Neuronal stem cell (in vitro differentiated cells): ENCODE data around the gene IL21R.

ENCODE experiments used
- DNase-seq: peaks from one replicate; pipeline ENCODE4 v3.0.0-alpha.2; 2013; ENCODE audit warnings: low spot score
- H2AFZ ChIP-seq: one replicate; pipeline ENCODE4 v1.6.1; 2013; ENCODE audit warnings: mild to moderate bottlenecking, low read length, inconsistent platforms
- H2AK5ac ChIP-seq: 2 replicates; pipeline ENCODE4 v1.6.1; 2013; ENCODE audit warnings: low read depth, mild to moderate bottlenecking, inconsistent platforms, low read length, moderate library complexity, mixed read lengths
- H2BK120ac ChIP-seq: 2 replicates; pipeline ENCODE4 v1.6.1; 2013; ENCODE audit warnings: low read depth, mild to moderate bottlenecking, inconsistent platforms, low read length, moderate library complexity, mixed read lengths
- H2BK12ac ChIP-seq: one replicate; pipeline ENCODE4 v1.6.1; 2013; ENCODE audit warnings: low read length, inconsistent platforms
- H2BK15ac ChIP-seq: 2 replicates; pipeline ENCODE4 v1.6.1; 2013; ENCODE audit warnings: mild to moderate bottlenecking, low read length, inconsistent platforms, mixed read lengths
- H2BK5ac ChIP-seq: one replicate; pipeline ENCODE4 v1.6.1; 2013; ENCODE audit warnings: inconsistent platforms, mild to moderate bottlenecking, low read length, moderate library complexity
- H3K14ac ChIP-seq: one replicate; pipeline ENCODE4 v1.6.1; 2013; ENCODE audit warnings: low read length, inconsistent platforms
- H3K18ac ChIP-seq: 2 replicates; pipeline ENCODE4 v1.6.1; 2013; ENCODE audit warnings: low read length, inconsistent platforms
- H3K23ac ChIP-seq: 2 replicates; pipeline ENCODE4 v1.6.1; 2013; ENCODE audit warnings: low read depth, mild to moderate bottlenecking, mixed read lengths, low read length, inconsistent platforms; ENCODE audit not compliant: poor library complexity
- H3K27ac ChIP-seq: replicated peaks from 3 replicates; pipeline ENCODE4 v1.5.1; 2013; ENCODE audit warnings: low read length, inconsistent platforms
- H3K27me3 ChIP-seq, 3 experiments: 2 replicates each; pipeline ENCODE4 v1.6.1; 2013; ENCODE audit warnings: low read length in 3 of 3, mild to moderate bottlenecking in 2 of 3, inconsistent platforms in 1 of 3, low read depth in 1 of 3, mixed read lengths in 1 of 3, moderate library complexity in 1 of 3; ENCODE audit not compliant: control insufficient read depth in 3 of 3, insufficient read depth in 3 of 3
- H3K36me3 ChIP-seq, 2 donors: replicated peaks in 1 of 2; 2 replicates each; pipeline ENCODE4 v1.6.1; 2013; ENCODE audit warnings: low read length in 2 of 2; ENCODE audit not compliant: control insufficient read depth in 2 of 2, insufficient read depth in 2 of 2
- H3K4ac ChIP-seq: 2 replicates; pipeline ENCODE4 v1.6.1; 2013; ENCODE audit warnings: inconsistent platforms, mild to moderate bottlenecking, low read length, moderate library complexity
- H3K4me1 ChIP-seq, 2 donors: 1 replicate in 1 of 2; 2 replicates in 1 of 2; pipeline ENCODE4 v1.6.1; 2013; ENCODE audit warnings: low read length in 2 of 2, low read depth in 1 of 2; ENCODE audit not compliant: control insufficient read depth in 2 of 2, insufficient read depth in 1 of 2
- H3K4me2 ChIP-seq: one replicate; pipeline ENCODE4 v1.6.1; 2013; ENCODE audit warnings: mild to moderate bottlenecking, low read length, inconsistent platforms; ENCODE audit not compliant: insufficient read depth, poor library complexity, severe bottlenecking
- H3K4me3 ChIP-seq, 2 donors: 2 replicates each; pipeline ENCODE4 v1.5.1; 2013; ENCODE audit warnings: low read length in 2 of 2, mild to moderate bottlenecking in 2 of 2, inconsistent platforms in 1 of 2, moderate library complexity in 1 of 2
- H3K79me1 ChIP-seq: one replicate; pipeline ENCODE4 v1.6.1; 2013; ENCODE audit warnings: low read depth, mild to moderate bottlenecking, inconsistent platforms, low read length, moderate library complexity
- H3K9ac ChIP-seq: one replicate; pipeline ENCODE4 v1.6.1; 2013; ENCODE audit warnings: mild to moderate bottlenecking, low read depth, low read length, inconsistent platforms; ENCODE audit not compliant: poor library complexity
- H3K9me3 ChIP-seq, 2 donors: replicated peaks in 1 of 2; 2 replicates each; pipeline versions ENCODE3 to v1.6.1; 2013; ENCODE audit warnings: low read length in 2 of 2, mild to moderate bottlenecking in 2 of 2, inconsistent platforms in 1 of 2, low read depth in 1 of 2, mixed read lengths in 1 of 2, moderate library complexity in 1 of 2; ENCODE audit not compliant: control insufficient read depth in 2 of 2, insufficient read depth in 1 of 2
- H4K8ac ChIP-seq: one replicate; pipeline ENCODE4 v1.6.1; 2013; ENCODE audit warnings: low read depth, mild to moderate bottlenecking, inconsistent platforms, low read length, moderate library complexity
- H4K91ac ChIP-seq: one replicate; pipeline ENCODE4 v1.6.1; 2013; ENCODE audit warnings: low read length, low read depth, mild to moderate bottlenecking, inconsistent platforms; ENCODE audit not compliant: poor library complexity
- WGBS, 2 donors: extraction: QIAGEN DNeasy Blood & Tissue Kit; methylation state at CpG; one replicate each; pipeline ENCODE4 v1.1.7; 2013; ENCODE audit warnings: missing lambda C conversion rate in 2 of 2, mixed read lengths in 1 of 2; ENCODE audit not compliant: insufficient read length in 2 of 2, insufficient replicate concordance in 1 of 2; ENCODE audit errors: extremely low coverage in 2 of 2; 5-methylcytosine and 5-hydroxymethylcytosine counted together

The IL21R gene

DNA sequence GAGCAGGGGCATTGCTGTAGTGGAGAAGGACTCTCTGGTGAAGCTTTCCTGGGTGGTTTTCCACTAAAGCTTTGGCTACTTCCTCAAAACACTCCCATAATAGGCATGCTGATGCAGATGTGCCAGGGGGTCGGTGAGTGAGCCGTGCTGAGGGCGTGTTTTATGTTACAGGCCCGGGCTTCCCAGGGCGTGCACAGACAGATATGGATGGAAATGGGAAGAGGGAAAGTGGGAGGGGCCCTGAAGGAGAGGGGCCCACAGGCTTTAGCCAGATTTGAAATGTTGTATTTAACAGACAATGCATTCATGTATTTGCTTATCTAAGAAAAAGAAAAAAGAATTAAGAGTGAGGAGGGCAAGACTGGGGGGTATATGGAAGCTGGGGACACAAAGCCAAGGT, 56.3 kb downstream of the IL21R start:
- H3K27ac ChIP-seq: no peak overlapping the region
- H4K8ac ChIP-seq: no peak overlapping the region
- H3K9me3 ChIP-seq: no peaks in the 10 kb centered on the region
- H3K36me3 ChIP-seq: peaks cover 31 to 47% of the 10 kb centered on the region in 2 donors
- no peak overlapping the region for H2BK15ac ChIP-seq
- no peaks in the 10 kb centered on the region for H3K79me1 ChIP-seq
- H3K18ac ChIP-seq: no peak overlapping the region
- no peaks in the 10 kb centered on the region for H3K4me1 ChIP-seq
- WGBS, 2 donors: no CpG with 5 or more reads among the region's 5 CpGs
- H3K4me3 ChIP-seq: no peak overlapping the region
- H4K91ac ChIP-seq: no peak overlapping the region
- no peak overlapping the region for H3K4ac ChIP-seq
- H2AK5ac ChIP-seq: no peak overlapping the region
- H3K23ac ChIP-seq: no peak overlapping the region
- no peak overlapping the region for H2BK12ac ChIP-seq
- H2AFZ ChIP-seq: no peak overlapping the region
- no peak overlapping the region for H3K14ac ChIP-seq
- no peak overlapping the region for H2BK120ac ChIP-seq
- no peak overlapping the region for H3K9ac ChIP-seq
- H2BK5ac ChIP-seq: peak overlapping the region; percentile 59
- H3K4me2 ChIP-seq: no peak overlapping the region
- DNase-seq: no peak
- no peaks in the 10 kb centered on the region for H3K27me3 ChIP-seq

DNA sequence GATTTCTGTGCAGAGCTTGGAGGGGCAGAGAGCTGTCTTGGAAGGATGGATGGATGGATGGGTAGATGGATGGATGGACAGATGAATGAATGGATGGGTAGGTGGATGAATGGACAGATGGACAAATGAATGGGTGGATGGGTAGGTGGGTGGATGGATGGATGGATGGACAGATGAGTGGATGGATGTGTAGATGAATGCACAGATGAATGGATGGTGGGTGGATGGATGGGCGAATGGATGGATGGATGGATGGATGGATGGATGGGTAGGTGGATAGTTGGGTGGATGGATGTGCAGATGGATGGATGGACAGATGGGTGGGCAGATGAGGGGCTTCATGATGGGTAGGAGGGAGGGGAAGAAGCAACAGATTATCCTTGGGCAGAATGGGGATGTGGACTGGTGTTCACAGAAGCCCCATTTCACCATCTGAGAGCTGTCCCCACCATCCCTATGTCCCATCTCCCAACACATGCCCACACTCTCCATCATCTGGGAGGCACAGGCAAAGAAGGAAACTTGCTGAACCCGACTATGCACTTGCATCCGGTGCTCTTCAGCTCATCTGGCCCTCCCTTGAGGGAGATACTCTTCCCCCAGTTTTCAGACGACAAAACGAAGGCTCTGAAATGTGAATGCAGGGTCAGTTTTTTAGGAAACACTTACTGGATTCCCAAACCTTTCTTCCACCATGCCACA, 57.2 kb downstream of the IL21R start:
- H3K4me3 ChIP-seq: peak overlapping the region in 1 of 2 donors; percentile 20
- H3K18ac ChIP-seq: no peak overlapping the region
- H2BK120ac ChIP-seq: no peak overlapping the region
- no peaks in the 10 kb centered on the region for H3K9me3 ChIP-seq
- H3K9ac ChIP-seq: no peak overlapping the region
- no peak overlapping the region for H4K8ac ChIP-seq
- peaks cover 38 to 56% of the 10 kb centered on the region in 2 donors for H3K36me3 ChIP-seq
- H3K27me3 ChIP-seq: no peaks in the 10 kb centered on the region
- DNase-seq: no peak
- no peak overlapping the region for H3K27ac ChIP-seq
- H4K91ac ChIP-seq: no peak overlapping the region
- no peak overlapping the region for H3K14ac ChIP-seq
- no peaks in the 10 kb centered on the region for H3K4me1 ChIP-seq
- no peak overlapping the region for H2BK15ac ChIP-seq
- no peak overlapping the region for H3K4me2 ChIP-seq
- no peaks in the 10 kb centered on the region for H3K79me1 ChIP-seq
- H3K23ac ChIP-seq: no peak overlapping the region
- no peak overlapping the region for H2AK5ac ChIP-seq
- H3K4ac ChIP-seq: no peak overlapping the region
- no peak overlapping the region for H2BK5ac ChIP-seq
- no CpG with 5 or more reads among the region's 5 CpGs for WGBS, 2 donors
- H2BK12ac ChIP-seq: no peak overlapping the region
- H2AFZ ChIP-seq: no peak overlapping the region

DNA sequence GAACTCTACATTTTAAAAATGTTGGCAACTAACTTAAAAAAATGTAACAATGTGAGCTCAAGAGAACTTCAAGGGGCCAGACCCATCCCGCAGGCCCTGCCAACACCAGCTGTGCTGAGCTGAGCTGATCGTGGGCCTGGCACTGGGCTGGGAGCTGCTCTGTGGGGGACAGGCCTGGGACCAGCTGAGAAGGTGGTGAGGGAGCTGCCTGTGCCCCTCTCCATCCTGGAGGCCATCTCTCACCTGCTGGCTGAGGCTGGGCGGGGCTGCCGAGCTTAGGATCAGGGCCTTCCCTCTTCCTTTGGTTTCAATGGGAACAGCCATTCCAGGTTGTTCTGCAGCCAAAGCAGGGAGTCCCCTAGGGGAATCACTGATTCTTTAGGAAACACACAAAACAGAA, 58.2 kb downstream of the IL21R start:
- H3K4me2 ChIP-seq: no peak overlapping the region
- no peak overlapping the region for H3K23ac ChIP-seq
- H2BK12ac ChIP-seq: no peak overlapping the region
- H3K9me3 ChIP-seq: no peaks in the 10 kb centered on the region
- no peak overlapping the region for H3K27ac ChIP-seq
- no peak overlapping the region for H4K8ac ChIP-seq
- WGBS, 2 donors: no CpG with 5 or more reads among the region's 4 CpGs
- no peak for DNase-seq
- no peak overlapping the region for H3K9ac ChIP-seq
- no peaks in the 10 kb centered on the region for H3K79me1 ChIP-seq
- no peak overlapping the region for H2BK120ac ChIP-seq
- no peak overlapping the region for H4K91ac ChIP-seq
- H3K27me3 ChIP-seq: no peaks in the 10 kb centered on the region
- H3K4ac ChIP-seq: no peak overlapping the region
- no peak overlapping the region for H3K4me3 ChIP-seq
- H2BK5ac ChIP-seq: no peak overlapping the region
- H3K4me1 ChIP-seq: no peaks in the 10 kb centered on the region
- no peak overlapping the region for H3K14ac ChIP-seq
- peaks cover 45 to 67% of the 10 kb centered on the region in 2 donors for H3K36me3 ChIP-seq
- no peak overlapping the region for H2BK15ac ChIP-seq
- no peak overlapping the region for H2AFZ ChIP-seq
- no peak overlapping the region for H3K18ac ChIP-seq
- H2AK5ac ChIP-seq: no peak overlapping the region

DNA sequence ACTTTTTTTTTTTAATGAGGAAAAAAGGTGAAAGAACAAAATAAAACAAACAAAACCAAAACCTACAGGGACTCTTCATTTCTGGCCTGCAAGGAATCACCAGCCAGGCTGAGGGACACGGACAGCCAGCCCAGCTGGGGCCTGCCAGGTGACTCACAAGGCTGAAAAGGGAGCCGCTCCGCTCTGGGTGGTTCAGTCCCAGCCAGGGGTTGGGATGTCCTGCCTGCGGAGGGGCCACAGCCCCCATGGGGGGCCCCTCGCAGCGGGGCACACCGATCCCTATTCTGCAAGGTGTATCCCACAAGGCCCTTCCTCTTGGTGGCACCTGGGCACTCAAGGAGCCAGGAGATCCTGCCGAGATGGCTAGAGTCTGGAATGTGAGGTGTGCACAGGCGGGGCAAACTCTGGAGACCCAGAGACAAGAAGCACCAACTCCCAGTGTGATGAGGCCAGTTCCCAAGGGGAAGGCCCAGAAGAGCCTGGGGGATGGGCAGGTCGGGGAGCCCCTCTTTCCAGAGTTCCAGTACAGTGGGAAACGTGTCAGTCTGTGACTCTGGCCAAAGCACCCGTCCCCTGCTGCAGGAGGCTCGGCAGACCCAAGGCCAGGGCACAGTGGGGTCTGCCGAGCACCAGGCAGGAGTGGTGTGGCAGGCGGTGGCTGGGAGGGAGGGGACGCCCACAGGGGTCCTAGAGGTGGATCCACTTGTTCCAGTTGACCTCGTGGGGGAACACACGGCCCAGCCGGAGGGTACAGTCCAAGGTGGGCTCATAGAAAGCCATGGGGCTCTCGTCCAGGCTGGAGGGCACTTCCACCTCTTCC, 58.9 kb downstream of the IL21R start:
- no peak overlapping the region for H3K18ac ChIP-seq
- H3K14ac ChIP-seq: no peak overlapping the region
- H4K8ac ChIP-seq: no peak overlapping the region
- H3K4me1 ChIP-seq: no peaks in the 10 kb centered on the region
- H3K27me3 ChIP-seq: no peaks in the 10 kb centered on the region
- no peaks in the 10 kb centered on the region for H3K79me1 ChIP-seq
- H4K91ac ChIP-seq: no peak overlapping the region
- no peak overlapping the region for H2BK12ac ChIP-seq
- H3K36me3 ChIP-seq: peaks cover 49 to 74% of the 10 kb centered on the region in 2 donors
- H3K27ac ChIP-seq: no peak overlapping the region
- H2AK5ac ChIP-seq: no peak overlapping the region
- no peak overlapping the region for H3K9ac ChIP-seq
- no peak overlapping the region for H3K4ac ChIP-seq
- H3K4me2 ChIP-seq: no peak overlapping the region
- WGBS, 2 donors: no CpG with 5 or more reads among the region's 20 CpGs
- no peak overlapping the region for H2BK5ac ChIP-seq
- H2BK15ac ChIP-seq: no peak overlapping the region
- no peak for DNase-seq
- no peaks in the 10 kb centered on the region for H3K9me3 ChIP-seq
- peak overlapping the region in 1 of 2 donors; percentile 16 for H3K4me3 ChIP-seq
- no peak overlapping the region for H2BK120ac ChIP-seq
- no peak overlapping the region for H3K23ac ChIP-seq
- no peak overlapping the region for H2AFZ ChIP-seq
